HG03095 (cell line): ENCODE results near the gene STK10.
"Not testable (repeated sequence)": the region's sequence is repeated elsewhere in the genome, so short reads cannot be mapped to it uniquely, and the experiment has no call there.

ENCODE experiments used
- ATAC-seq: cut with Tn5 transposase; IDR thresholded peaks from one replicate; pipeline ENCODE4 v1.9.1; 2021; ENCODE audit warnings: moderate library complexity; ENCODE audit not compliant: unreplicated experiment

STK10 gene

DNA sequence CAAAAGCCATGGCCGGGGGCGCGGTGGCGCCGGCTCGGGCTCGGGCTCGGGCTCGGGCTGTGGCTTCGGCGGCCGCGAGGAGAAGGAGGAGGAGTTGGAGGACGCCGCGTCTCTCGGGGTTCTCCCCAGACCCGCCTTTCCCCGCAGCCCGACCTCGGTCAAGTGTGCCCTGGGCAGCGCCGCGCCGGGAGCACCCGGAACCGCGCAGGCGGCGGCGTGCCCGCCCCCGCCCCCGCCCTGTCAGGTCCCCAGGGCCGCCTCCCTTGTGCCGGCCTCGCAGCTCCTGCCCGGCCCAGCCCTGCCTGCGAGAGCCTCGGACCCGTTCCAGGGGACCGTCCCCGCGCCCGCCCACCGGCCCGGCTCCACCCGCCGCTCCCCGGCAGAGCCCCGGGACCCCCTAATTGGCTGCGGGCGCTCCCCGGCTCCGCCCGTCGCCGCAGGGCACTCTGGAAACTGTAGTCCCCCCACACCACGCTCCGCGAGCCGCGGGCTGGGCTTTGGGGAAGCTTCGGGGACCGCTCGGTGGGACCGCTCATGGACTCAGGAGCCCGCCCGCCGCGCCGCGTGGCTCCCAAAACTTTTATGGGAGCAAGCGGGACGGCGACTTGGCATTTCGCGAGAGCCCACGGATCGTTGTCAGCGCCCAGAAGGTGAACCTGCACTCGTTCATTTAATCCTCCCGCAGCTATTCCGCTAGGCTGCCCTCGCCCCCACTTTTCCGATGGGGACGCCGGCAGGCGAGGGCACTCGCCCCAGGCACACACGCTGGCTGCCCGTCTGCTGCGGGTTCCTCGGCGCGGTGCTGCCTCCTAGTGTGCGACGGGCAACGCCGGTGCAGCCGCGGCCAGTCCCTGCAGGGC, at the start of gene STK10:
Gene STK10 (minus strand): TSS at position 192 of the 860 bp plus-strand sequence. CDS start 182 bp downstream, at position 10.
- peak; percentile 71 for ATAC-seq

DNA sequence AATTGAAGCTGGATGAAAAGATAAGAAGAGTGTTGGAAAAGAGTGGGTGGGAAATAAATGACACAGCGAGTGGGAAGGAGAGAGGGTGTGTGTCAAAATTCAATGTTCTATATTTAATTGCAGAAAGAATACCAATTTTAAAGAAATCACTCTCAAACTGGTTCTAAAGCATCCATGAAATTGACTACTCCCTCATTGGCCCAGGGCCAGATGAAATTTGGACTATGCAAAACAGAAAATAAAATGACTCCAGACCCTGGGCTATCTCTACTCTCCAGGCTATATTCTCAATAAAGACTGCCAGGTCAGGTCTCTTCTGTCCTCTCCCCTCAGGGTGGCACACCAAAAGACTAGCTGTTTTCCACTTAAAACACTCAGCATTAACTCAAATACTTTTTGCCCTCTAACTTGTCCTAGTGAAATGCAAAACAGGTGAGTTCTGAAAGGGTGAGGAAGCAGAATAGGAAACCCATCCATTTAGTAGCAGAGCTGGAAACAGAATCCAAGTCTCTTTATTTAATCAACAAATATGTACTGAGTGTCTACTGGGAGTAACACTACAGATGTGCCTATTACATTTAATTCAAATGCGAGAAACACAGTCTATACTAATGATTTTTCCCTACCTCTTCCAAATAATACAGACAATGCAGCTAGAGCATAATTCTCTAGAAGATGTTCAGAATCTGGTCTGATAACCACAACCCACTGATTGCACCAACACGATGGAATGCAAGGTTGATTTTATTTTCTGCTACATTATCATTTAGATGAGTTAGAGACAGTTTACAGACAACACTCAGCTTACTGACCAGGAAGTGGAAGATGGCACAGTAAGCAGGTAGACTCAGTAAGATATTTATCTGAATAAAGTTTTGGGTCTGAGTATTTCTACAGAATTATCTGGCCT, 48.1 kb upstream of the STK10 start:
- no peak for ATAC-seq

DNA sequence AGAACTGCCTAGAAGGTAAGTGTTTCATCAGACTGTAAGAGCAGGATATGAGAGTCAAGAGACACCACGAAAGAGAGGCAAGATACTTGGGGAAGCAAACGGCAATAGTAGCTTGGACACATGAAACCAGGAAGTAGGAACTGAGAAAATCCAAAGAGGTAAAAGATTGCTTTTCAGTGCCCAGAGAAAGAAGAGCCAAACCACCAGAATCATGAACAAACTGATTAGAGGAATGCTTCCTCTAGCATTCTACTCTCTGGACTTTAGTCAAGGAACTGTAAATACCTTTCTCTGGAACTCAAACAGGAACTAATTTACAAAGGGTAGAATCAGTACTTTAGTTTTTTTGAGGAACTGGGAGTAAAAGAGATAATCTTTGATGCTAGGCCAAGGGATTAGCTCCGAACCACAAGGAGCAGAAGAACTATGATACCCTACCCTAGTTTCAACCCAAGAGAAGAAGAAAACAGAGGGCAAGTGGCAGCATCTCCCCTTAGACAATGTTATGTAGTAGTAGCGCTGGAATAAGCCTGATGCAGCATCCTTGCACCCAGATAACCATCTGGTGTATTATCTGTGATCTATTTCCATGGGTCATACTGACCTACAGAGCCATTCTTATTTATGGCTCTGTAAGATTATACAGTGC, 47.2 kb upstream of the STK10 start:
- no peak for ATAC-seq

- ATAC-seq: no peak
These were observed 46.0 kb upstream of the STK10 start for GRCh38 chr5:172234031-172234430.

- no peak for ATAC-seq
These were observed 41.9 kb upstream of the STK10 start for GRCh38 chr5:172229904-172230303.

DNA sequence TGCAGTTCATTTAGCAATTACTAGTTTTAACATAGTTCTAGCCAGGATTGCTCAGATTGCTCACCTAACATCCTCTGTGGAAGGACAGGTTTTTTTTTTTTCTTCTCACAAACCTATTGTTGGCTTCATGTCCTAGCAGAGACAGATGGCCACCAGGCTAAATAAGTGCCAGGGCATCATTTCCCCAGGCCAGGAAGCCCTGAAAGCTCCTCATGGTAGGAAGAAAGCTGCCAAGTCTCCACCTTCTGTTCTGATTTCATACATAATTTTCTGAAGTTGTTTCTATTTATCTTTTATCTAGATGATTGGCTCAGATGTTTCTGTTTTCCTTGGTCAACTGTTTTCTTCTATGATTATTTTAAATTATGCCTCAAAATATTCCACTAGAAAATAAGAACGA, 37.0 kb upstream of the STK10 start:
- no peak for ATAC-seq

DNA sequence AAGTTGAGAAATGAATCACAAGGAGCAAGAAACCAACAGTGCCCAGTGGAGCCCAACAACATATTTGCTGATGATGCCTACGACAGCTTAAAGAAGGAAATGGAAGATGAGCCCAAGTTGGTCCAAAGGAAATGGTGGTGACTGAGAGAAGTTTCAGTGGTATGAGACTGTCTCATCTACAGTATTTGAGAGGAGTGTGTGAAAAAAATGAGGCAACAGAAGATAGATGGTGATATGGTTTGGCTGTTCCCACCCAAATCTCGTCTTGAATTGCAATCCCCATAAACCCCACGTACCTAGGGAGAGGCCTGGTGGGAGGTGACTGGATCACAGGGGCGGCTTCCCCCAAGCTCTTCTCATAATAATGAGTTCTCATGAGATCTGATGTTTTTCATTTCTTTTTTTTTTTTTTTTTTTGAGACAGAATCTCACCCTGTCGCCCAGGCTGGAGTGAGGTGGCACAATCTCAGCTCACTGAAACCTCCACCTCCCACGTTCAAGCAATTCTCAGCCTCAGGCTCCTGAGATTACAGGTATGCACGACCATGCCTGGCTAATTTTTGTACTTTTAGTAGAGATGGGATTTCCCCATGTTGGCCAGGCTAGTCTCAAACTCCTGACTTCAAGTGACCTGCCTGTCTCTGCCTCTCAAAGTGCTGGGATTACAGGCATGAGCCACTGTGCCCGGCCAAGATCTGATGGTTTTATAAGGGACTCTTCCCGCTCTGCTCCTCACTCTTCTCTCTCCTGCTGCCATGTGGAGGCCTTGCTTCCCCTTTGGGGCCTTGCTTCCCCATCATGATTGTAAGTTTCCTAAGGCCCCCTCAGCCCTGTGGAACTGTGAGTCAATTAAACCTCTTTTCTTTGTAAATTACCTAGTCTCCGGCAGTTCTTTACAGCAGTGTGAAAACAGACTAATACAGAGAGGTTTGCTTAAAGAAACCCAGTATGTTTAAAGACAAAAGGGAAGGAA, 36.2 kb upstream of the STK10 start:
- ATAC-seq: peak; percentile 67

DNA sequence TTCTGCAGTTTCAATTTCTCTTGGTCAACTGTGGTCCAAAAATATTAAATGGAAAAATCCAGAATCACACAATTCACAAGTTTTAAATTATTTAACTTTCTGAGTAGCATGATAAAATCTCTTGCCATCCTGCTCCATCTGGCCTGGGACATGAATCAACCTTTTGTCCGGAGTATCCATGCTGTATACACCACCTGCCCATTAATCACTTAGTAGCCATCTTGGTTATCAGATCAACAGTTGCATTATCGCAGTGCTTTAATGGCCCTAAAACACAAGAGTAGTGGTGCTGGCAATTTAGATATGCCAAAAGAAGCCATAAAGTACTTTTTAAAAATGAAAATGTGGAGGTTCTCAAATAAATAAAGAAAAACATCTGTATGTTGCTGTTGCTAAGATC, 31.3 kb upstream of the STK10 start:
- ATAC-seq: no peak

DNA sequence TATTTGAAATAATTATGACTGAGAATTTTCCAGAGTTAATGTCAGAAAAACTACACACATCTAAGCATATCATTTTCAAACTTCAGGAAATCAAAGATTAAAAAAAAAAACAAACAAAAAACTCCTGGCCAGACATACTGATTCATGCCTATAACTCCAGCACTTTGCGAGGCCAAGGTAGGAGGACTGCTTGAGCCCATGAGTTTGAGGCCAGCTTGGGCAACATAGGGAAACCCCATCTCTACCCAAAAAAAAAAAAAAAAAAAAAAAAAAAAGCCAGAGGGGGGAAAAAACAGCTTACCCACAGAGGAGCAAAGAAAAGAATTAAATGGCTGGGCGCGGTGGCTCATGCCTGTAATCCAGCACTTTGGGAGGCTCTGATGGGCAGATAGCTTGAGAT, 28.3 kb upstream of the STK10 start:
- ATAC-seq: no peak

DNA sequence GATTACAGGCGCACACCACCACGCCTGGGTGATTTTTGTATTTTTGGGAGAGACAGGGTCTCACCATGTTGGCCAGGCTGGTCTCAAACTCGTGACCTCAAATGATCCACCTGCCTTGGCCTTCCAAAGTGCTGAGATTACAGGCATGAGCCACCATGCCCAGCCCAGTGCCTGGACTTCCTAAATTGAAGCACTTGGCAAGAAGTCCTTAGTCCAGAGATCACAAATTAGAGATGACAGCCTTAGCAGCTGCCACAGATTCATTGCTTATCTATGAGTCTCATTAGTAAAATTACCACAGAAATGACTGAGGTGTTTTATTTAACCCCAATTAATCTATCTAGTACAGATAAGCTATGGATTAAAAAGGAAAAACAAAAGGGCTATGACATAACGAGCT, 25.1 kb upstream of the STK10 start:
- ATAC-seq: no peak

- no peak for ATAC-seq
These were observed 23.7 kb upstream of the STK10 start for GRCh38 chr5:172211676-172212075.

DNA sequence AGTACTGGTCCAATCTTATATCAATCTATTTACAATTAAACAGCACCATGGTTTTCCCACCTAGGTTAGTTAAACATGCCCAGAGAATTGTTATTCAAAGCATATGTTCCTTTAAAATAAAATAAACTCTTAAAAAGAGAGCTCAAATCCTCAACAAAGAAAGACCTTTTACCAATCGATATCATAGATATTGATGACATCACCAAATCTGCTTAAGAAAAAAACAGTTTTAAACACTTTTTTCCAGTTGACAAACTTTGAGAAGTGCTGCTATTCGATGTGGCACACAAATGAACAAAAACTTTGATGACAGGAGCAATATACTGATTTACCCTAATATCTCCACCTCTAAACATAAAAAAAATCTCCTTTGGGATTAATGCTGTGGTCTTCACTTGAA, 21.7 kb upstream of the STK10 start:
- ATAC-seq: no peak

DNA sequence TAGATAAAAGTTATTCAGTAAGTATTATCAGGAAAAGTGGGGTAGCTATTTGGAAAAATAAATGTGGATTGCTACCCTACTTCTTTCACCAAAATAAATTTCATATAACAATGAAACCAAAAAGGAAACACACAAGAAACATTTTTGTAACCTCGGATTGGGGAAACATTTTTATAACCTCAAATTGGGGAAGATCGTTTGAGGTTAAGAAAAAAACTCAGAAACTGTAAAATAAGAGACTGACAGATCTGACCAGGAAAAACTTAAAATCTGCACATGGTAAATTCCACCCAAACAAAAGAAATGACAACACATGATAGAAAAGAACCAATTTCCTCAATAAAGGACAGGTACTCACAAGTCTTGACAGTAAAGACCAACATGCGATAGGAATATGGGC, 19.5 kb upstream of the STK10 start:
- no peak for ATAC-seq

DNA sequence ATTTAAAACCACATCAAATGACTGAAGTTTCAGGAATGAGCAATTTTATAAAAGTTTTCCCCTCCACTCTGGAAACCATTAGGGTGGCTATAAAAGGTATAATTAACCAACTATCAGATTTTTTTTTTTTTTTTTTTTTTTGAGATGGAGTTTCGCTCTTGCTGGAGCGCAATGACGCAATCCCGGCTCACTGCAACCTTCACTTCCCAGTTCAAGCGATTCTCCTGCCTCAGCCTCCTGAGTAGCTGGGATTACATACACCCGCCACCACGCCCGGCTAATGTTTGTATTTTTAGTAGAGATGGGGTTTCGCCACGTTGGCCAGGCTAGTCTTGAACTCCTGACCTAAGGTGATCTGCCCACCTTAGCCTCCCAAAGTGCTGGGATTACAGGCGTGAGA, 18.0 kb upstream of the STK10 start:
- ATAC-seq: not testable (repeated sequence)

DNA sequence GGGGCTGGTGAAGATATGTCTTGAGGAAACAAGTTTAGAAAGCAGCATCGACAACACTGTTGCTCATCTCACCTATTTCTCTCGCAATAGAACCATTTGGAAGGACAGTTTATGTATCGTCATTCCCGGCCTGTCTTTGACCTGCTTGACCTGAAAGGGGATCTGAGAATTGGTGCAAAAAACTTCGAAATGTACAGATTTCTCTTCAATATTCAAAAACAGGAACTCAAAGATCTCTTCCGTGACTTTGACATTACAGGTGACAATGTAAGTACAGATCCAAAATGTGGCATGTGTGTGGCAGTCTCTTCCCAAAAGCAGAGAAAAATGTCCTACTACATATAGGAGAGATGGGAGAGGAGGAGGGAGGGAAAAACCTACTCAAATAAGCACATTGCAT, 12.5 kb upstream of the STK10 start:
- ATAC-seq: no peak

GRCh38 chr5:172199446-172199845, 11.4 kb upstream of the STK10 start:
- no peak for ATAC-seq

GRCh38 chr5:172197775-172198174, 9.8 kb upstream of the STK10 start:
- not testable (repeated sequence) for ATAC-seq

- no peak for ATAC-seq
These were observed 7.2 kb upstream of the STK10 start for GRCh38 chr5:172194985-172195774.

DNA sequence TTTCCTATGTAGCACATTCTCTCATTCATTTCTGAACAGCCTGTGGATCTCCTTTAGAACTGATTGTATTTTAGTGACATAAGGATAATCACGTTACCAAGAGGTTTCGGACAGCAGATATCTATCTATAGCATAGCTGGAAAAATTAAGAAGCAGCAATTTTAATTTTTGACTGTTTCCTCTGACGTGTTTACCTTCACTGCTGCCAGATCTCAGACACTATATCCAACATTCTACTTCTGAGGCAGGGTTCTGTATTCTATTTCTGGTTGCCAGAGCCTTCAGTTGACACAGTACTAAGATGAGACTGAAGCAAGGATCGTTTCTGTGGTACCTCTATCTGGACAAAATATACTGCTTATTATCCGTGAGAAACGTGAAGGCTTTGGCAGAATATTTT, 5.8 kb upstream of the STK10 start, which contains the start of gene EFCAB9:
Gene EFCAB9 (plus strand): TSS at position 301 of the 400 bp plus-strand sequence. CDS start 1 bp downstream, at position 302.
- no peak for ATAC-seq
